Measurements from ENCODE around the gene ID2.

- TF ChIP-seq SMC3 (conservative IDR thresholded peaks at IDR 0.05; ENCODE audit: poor library complexity): no peak
- TF ChIP-seq, protein P1, sequence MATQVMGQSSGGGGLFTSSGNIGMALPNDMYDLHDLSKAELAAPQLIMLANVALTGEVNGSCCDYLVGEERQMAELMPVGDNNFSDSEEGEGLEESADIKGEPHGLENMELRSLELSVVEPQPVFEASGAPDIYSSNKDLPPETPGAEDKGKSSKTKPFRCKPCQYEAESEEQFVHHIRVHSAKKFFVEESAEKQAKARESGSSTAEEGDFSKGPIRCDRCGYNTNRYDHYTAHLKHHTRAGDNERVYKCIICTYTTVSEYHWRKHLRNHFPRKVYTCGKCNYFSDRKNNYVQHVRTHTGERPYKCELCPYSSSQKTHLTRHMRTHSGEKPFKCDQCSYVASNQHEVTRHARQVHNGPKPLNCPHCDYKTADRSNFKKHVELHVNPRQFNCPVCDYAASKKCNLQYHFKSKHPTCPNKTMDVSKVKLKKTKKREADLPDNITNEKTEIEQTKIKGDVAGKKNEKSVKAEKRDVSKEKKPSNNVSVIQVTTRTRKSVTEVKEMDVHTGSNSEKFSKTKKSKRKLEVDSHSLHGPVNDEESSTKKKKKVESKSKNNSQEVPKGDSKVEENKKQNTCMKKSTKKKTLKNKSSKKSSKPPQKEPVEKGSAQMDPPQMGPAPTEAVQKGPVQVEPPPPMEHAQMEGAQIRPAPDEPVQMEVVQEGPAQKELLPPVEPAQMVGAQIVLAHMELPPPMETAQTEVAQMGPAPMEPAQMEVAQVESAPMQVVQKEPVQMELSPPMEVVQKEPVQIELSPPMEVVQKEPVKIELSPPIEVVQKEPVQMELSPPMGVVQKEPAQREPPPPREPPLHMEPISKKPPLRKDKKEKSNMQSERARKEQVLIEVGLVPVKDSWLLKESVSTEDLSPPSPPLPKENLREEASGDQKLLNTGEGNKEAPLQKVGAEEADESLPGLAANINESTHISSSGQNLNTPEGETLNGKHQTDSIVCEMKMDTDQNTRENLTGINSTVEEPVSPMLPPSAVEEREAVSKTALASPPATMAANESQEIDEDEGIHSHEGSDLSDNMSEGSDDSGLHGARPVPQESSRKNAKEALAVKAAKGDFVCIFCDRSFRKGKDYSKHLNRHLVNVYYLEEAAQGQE (IDR thresholded peaks at IDR 0.05; ENCODE audit: borderline replicate concordance): no peak
Measured at GRCh38 chr2:8714283-8714682, 32.4 kb downstream of the ID2 start.

Measured in neural cell (in vitro differentiated cells).